GM12864 (cell line): Measurements from ENCODE around the gene RPS19.
A peak's percentile ranks its signal among the peaks of the same experiment; 100 is the strongest.

Experiments
- DNase-seq: peaks from one replicate; pipeline ENCODE4 v3.0.0-alpha.2; 2011; ENCODE audit warnings: low read depth
- H3K4me3 ChIP-seq: 2 replicates; pipeline ENCODE4 v1.5.1; 2011; ENCODE audit warnings: mild to moderate bottlenecking, low read depth, low read length, control low read depth
- CTCF ChIP-seq: IDR thresholded peaks from 2 replicates; pipeline ENCODE4 v1.5.1; 2011; ENCODE audit warnings: low read depth, mild to moderate bottlenecking, moderate library complexity, low read length, control low read depth, inconsistent platforms; ENCODE audit errors: missing control alignments

Gene RPS19

GRCh38 chr19:41863209-41863931 is 3.3 kb downstream of the RPS19 start:
- TF ChIP-seq CTCF, result no peak
- peak overlapping the region; percentile 68 for H3K4me3 ChIP-seq
- no peak for DNase-seq

- no peak for DNase-seq
- no peak for TF ChIP-seq CTCF
- peak overlapping the region; percentile 5 for H3K4me3 ChIP-seq
Observed at GRCh38 chr19:41864374-41864773, 4.3 kb downstream of the RPS19 start.

GRCh38 chr19:41866284-41866683 is 6.2 kb downstream of the RPS19 start:
- DNase-seq, result no peak
- H3K4me3 ChIP-seq, result no peak overlapping the region; the same call in 1 of the 2 replicates
- no peak for TF ChIP-seq CTCF

- no peak for DNase-seq
- no peak overlapping the region for H3K4me3 ChIP-seq
- TF ChIP-seq CTCF, result no peak
Observed at GRCh38 chr19:41868120-41868988, 8.3 kb downstream of the RPS19 start.

- no peak for DNase-seq
- H3K4me3 ChIP-seq, result no peak overlapping the region
- TF ChIP-seq CTCF, result no peak
Observed at GRCh38 chr19:41868989-41869300, 8.9 kb downstream of the RPS19 start.

- DNase-seq, result no peak
- no peak overlapping the region for H3K4me3 ChIP-seq
- no peak for TF ChIP-seq CTCF
Observed at GRCh38 chr19:41869374-41869955, 9.4 kb downstream of the RPS19 start.
